CD14-positive monocyte (primary cell): ENCODE results near the gene IL31RA. TPM values are rescaled to one million over a fixed set of nuclear protein-coding genes. Genes with fewer than 3 reads are reported as not detected.
A peak's percentile ranks its signal among the peaks of the same experiment; 100 is the strongest.

Experiments used
- DNase-seq, 3 donors: peaks; one replicate each; pipeline ENCODE4 v3.0.0-alpha.2; 2011 to 2022
- H2AFZ ChIP-seq: 2 replicates; pipeline ENCODE4 v1.6.0; 2012; ENCODE audit warnings: mild to moderate bottlenecking, low read depth, low read length, inconsistent platforms; ENCODE audit not compliant: insufficient read depth, poor library complexity, severe bottlenecking
- H3K27ac ChIP-seq, 2 donors: 1 replicate in 1 of 2; 2 replicates in 1 of 2; pipeline ENCODE4 v1.5.1; 2012 to 2013; ENCODE audit warnings: low read length in 2 of 2, control low read depth in 1 of 2, inconsistent platforms in 1 of 2, low read depth in 1 of 2, mild to moderate bottlenecking in 1 of 2
- H3K27me3 ChIP-seq, 2 donors: one replicate each; pipeline versions ENCODE4 v1.6.0 to v1.6.1; 2011 to 2013; ENCODE audit warnings: low read length in 2 of 2; ENCODE audit not compliant: control insufficient read depth in 2 of 2, insufficient read depth in 2 of 2
- H3K36me3 ChIP-seq, 2 donors: replicated peaks in 1 of 2; 1 replicate in 1 of 2; 2 replicates in 1 of 2; pipeline versions ENCODE4 v1.5.1 to v1.6.1; 2012 to 2013; ENCODE audit warnings: low read length in 2 of 2, control low read depth in 1 of 2, inconsistent platforms in 1 of 2, mild to moderate bottlenecking in 1 of 2; ENCODE audit not compliant: insufficient read depth in 2 of 2, control insufficient read depth in 1 of 2
- H3K4me1 ChIP-seq, 2 donors: 1 replicate in 1 of 2; 2 replicates in 1 of 2; pipeline versions ENCODE4 v1.5.1 to v1.6.1; 2012 to 2013; ENCODE audit warnings: low read length in 2 of 2, control low read depth in 1 of 2, inconsistent platforms in 1 of 2, mild to moderate bottlenecking in 1 of 2, moderate library complexity in 1 of 2; ENCODE audit not compliant: insufficient read depth in 2 of 2, control insufficient read depth in 1 of 2
- H3K4me2 ChIP-seq: replicated peaks from 2 replicates; pipeline ENCODE3; 2012; ENCODE audit warnings: low read length, moderate library complexity, mild to moderate bottlenecking; ENCODE audit not compliant: poor library complexity, severe bottlenecking; ENCODE audit errors: extremely low read depth
- H3K4me3 ChIP-seq, 3 experiments: fragments of 200-600 bp in 1 of 3; sonication (generic) in 1 of 3; replicated peaks in 1 of 3; 1 replicate in 2 of 3; 2 replicates in 1 of 3; pipeline ENCODE4 v1.5.1; 2011 to 2013; ENCODE audit warnings: low read length in 3 of 3, mild to moderate bottlenecking in 3 of 3, control low read depth in 2 of 3, low read depth in 2 of 3, inconsistent platforms in 1 of 3, moderate library complexity in 1 of 3
- H3K79me2 ChIP-seq: 2 replicates; pipeline ENCODE4 v1.6.0; 2012; ENCODE audit warnings: mild to moderate bottlenecking, control low read depth, inconsistent platforms, low read length, moderate library complexity; ENCODE audit not compliant: insufficient read depth
- H3K9ac ChIP-seq: 2 replicates; pipeline ENCODE4 v1.6.0; 2017; ENCODE audit warnings: low read length, mild to moderate bottlenecking; ENCODE audit not compliant: insufficient read depth, poor library complexity, severe bottlenecking
- H3K9me3 ChIP-seq, 2 donors: replicated peaks in 1 of 2; 1 replicate in 1 of 2; 2 replicates in 1 of 2; pipeline versions ENCODE4 v1.5.1 to v1.6.1; 2012 to 2013; ENCODE audit warnings: low read length in 2 of 2, control low read depth in 1 of 2; ENCODE audit not compliant: control insufficient read depth in 1 of 2, insufficient read depth in 1 of 2
- H4K20me1 ChIP-seq: 2 replicates; pipeline ENCODE4 v1.6.0; 2012; ENCODE audit warnings: mild to moderate bottlenecking, low read length, control low read depth, moderate library complexity; ENCODE audit not compliant: insufficient read depth
- H3K27ac Mint-ChIP-seq, 7 donors: one replicate each; pipeline ENCODE4 v1.8.0; 2020; ENCODE audit warnings: mild to moderate bottlenecking in 7 of 7, mixed read lengths in 7 of 7, moderate library complexity in 6 of 7, inconsistent platforms in 2 of 7
- H3K27me3 Mint-ChIP-seq, 3 donors: one replicate each; pipeline ENCODE4 v1.8.0; 2021 to 2022; ENCODE audit warnings: low read depth in 3 of 3, mild to moderate bottlenecking in 3 of 3, mixed read lengths in 3 of 3, moderate library complexity in 3 of 3, inconsistent platforms in 1 of 3
- H3K36me3 Mint-ChIP-seq, 2 donors: one replicate each; pipeline ENCODE4 v1.8.0; 2020; ENCODE audit warnings: mixed read lengths in 2 of 2, inconsistent platforms in 1 of 2, mild to moderate bottlenecking in 1 of 2
- H3K4me1 Mint-ChIP-seq: one replicate; pipeline ENCODE4 v1.8.0; 2020; ENCODE audit warnings: mild to moderate bottlenecking, mixed read lengths
- H3K4me3 Mint-ChIP-seq, 2 donors: one replicate each; pipeline ENCODE4 v1.8.0; 2020; ENCODE audit warnings: mild to moderate bottlenecking in 2 of 2, mixed read lengths in 2 of 2, moderate library complexity in 1 of 2
- H3K9me3 Mint-ChIP-seq, 7 donors: one replicate each; pipeline ENCODE4 v1.8.0; 2020 to 2022; ENCODE audit warnings: mixed read lengths in 7 of 7, mild to moderate bottlenecking in 6 of 7, moderate library complexity in 6 of 7, inconsistent platforms in 2 of 7
- WGBS: methylation state at CpG from one replicate; pipeline ENCODE4 v1.1.5; 2013; ENCODE audit warnings: missing lambda C conversion rate; ENCODE audit not compliant: insufficient coverage; 5-methylcytosine and 5-hydroxymethylcytosine counted together
- intact Hi-C, 2 donors: fragments of 100-400 bp; cut with micrococcal nuclease; formaldehyde crosslinking; loops; one replicate each; pipeline versions ENCODE4 v1.15.0 to v1.15.1; 2023
- polyA plus RNA-seq, 3 donors: library from polyadenylated mRNA; depleted of rRNA in 1 of 3; unstranded in 2 of 3; stranded (reverse) in 1 of 3; fragments of 300-500 nt in 2 of 3; fragments of >200 nt in 1 of 3; fragmentation: Illumina TruSeq in 2 of 3; gene quantifications; 1 replicate in 2 of 3; 2 replicates in 1 of 3; pipeline ENCODE4 v1.2.3, GENCODE V29; 2012 to 2021
- TF ChIP-seq, protein P1 (sequence below): fragments of 200-600 bp; IDR thresholded peaks from one replicate; pipeline ENCODE4 v1.8.0; 2022; ENCODE audit warnings: antibody characterized with exemption, mild to moderate bottlenecking

The IL31RA gene
- polyA plus RNA-seq, 3 donors, result 0.52 to 1.8 (median 1.3) TPM

DNA sequence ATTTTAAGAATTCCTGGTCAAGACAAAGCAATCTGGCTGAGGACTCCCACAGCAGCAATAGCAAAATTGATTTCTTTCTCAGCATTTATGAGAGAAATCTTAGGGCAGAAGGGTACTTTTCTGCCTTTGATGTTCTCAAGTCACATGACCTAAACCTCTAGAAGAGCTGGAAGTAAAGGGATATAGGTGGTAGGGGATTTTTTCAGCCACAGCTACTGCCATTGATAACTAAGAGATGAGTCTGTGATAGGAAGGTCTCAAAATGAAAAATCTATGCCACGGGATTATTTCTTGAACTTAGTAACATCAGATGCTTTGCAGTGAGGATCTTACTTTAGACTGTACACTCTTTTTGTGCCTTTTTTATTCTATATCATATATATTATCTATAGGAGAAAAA is 108.1 kb downstream of the IL31RA start:
- Histone ChIP-seq H3K36me3 (peaks cover 89 to 96% of the 10 kb centered on the region in 2 donors), H3K27me3 (no peaks in the 10 kb centered on the region), H3K4me1 (no peaks in the 10 kb centered on the region), H3K4me3 (no peak overlapping the region), H3K9ac (no peak overlapping the region), H3K9me3 (no peaks in the 10 kb centered on the region), H3K27ac (no peak overlapping the region), H3K79me2 (peaks cover 8% of the 10 kb centered on the region), H3K4me2 (no peak overlapping the region), H4K20me1 (peaks cover 74% of the 10 kb centered on the region), H2AFZ (no peak overlapping the region)
- intact Hi-C loops, result loop anchor here in 1 of 2 donors (10.0 kb wide), 1 partner anchor 926 kb away; no protein-coding TSS in a partner anchor
- H3K9me3 Mint-ChIP-seq, result no peaks in the 10 kb centered on the region
- TF ChIP-seq, protein P1, sequence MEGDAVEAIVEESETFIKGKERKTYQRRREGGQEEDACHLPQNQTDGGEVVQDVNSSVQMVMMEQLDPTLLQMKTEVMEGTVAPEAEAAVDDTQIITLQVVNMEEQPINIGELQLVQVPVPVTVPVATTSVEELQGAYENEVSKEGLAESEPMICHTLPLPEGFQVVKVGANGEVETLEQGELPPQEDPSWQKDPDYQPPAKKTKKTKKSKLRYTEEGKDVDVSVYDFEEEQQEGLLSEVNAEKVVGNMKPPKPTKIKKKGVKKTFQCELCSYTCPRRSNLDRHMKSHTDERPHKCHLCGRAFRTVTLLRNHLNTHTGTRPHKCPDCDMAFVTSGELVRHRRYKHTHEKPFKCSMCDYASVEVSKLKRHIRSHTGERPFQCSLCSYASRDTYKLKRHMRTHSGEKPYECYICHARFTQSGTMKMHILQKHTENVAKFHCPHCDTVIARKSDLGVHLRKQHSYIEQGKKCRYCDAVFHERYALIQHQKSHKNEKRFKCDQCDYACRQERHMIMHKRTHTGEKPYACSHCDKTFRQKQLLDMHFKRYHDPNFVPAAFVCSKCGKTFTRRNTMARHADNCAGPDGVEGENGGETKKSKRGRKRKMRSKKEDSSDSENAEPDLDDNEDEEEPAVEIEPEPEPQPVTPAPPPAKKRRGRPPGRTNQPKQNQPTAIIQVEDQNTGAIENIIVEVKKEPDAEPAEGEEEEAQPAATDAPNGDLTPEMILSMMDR, result no peak
- H3K36me3 Mint-ChIP-seq, result peaks cover 67 to 82% of the 10 kb centered on the region in 2 donors
- H3K27me3 Mint-ChIP-seq, result peaks cover 0 to 1% (median 0%) of the 10 kb centered on the region in 3 donors
- no CpG with 5 or more reads among the region's 1 CpG for WGBS
- no peak overlapping the region for H3K27ac Mint-ChIP-seq
- no peak for DNase-seq
- no peak overlapping the region for H3K4me3 Mint-ChIP-seq
- no peaks in the 10 kb centered on the region for H3K4me1 Mint-ChIP-seq

DNA sequence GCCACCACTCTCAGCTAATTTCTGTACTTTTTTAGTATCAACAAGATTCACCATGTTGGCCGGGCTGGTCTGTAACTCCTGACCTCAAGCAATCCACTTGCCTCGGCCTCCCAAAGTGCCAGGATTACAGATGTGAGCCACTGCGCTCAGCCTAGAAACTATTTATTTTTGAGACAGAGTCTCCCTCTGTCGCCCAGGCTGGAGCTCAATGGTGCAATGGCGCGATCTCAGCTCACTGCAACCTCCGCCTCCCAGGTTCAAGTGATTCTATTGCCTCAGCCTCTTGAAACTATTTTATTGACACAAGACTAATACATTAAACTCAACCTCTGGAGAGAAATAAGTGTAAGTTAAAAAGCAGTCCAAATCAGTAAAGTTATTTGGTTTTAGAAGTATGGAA is 109.6 kb downstream of the IL31RA start:
- Histone ChIP-seq H3K27me3 (no peaks in the 10 kb centered on the region), H2AFZ (no peak overlapping the region), H3K36me3 (peaks cover 89 to 96% of the 10 kb centered on the region in 2 donors), H3K9ac (no peak overlapping the region), H3K27ac (no peak overlapping the region), H3K4me1 (no peaks in the 10 kb centered on the region), H3K4me2 (no peak overlapping the region), H3K9me3 (no peaks in the 10 kb centered on the region), H4K20me1 (peaks cover 71% of the 10 kb centered on the region), H3K4me3 (no peak overlapping the region), H3K79me2 (peaks cover 8% of the 10 kb centered on the region)
- Mint-ChIP-seq H3K9me3 (no peaks in the 10 kb centered on the region), H3K27ac (peak overlapping the region in 1 of 7 donors; percentile 32), H3K4me1 (no peaks in the 10 kb centered on the region), H3K4me3 (no peak overlapping the region), H3K36me3 (peaks cover 64 to 74% of the 10 kb centered on the region in 2 donors), H3K27me3 (peaks cover 0 to 1% (median 0%) of the 10 kb centered on the region in 3 donors)
- no peak for DNase-seq
- intact Hi-C loops, result loop anchor here in 1 of 2 donors (10.0 kb wide), 1 partner anchor 924 kb away; no protein-coding TSS in a partner anchor
- TF ChIP-seq, protein P1, result no peak
- 93% methylated on average over 3 of the region's 7 CpGs for WGBS
